Fibroblast of peridontal ligament (primary cell): ENCODE measurements around the gene RMRP.

Experiments
- DNase-seq: peaks from one replicate; pipeline ENCODE4 v3.0.0-alpha.2; 2010; ENCODE audit errors: extremely low read depth

Gene RMRP

DNA sequence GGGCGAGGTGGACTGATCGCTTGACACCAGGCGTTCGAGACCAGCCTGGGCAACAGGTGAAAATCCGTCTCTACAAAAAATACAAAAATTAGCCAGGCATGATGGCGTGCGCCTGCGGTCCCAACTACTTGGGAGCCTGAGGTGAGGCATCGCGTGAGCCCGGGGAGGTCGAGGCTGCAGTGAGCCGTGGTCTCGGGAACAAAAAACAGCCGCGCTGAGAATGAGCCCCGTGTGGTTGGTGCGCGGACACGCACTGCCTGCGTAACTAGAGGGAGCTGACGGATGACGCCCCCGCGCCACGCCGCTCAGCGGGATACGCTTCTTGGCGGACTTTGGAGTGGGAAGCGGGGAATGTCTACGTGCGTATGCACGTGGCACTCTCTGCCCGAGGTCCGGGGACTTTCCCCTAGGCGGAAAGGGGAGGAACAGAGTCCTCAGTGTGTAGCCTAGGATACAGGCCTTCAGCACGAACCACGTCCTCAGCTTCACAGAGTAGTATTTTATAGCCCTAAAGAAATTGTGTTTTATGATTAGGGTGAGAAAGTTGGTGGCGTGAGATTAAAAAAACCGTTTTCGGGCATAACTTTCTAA is at the start of gene RMRP:
Gene RMRP (minus strand): TSS at position 474 of the 591 bp plus-strand sequence.
- peak; percentile 100 for DNase-seq

DNA sequence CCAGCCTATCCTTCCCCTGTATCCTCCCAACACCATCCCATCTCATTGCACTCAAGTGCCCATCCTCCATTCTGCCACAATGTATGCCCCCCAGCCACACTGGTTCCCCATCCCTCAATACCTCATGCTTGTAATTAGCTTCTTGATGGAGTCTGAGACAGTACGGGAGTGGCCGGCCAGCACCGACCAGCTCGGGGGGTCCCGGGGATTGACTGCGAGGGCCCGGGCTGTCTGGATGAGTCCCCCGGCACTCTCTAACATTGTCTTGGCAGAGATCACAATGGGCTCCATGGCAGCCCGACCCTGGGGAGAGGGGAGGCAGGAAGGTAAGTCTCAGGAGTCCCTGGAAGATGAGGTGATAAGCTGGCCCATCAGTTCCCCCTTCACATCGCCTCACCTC is 49.1 kb upstream of the RMRP start:
- no peak for DNase-seq

DNA sequence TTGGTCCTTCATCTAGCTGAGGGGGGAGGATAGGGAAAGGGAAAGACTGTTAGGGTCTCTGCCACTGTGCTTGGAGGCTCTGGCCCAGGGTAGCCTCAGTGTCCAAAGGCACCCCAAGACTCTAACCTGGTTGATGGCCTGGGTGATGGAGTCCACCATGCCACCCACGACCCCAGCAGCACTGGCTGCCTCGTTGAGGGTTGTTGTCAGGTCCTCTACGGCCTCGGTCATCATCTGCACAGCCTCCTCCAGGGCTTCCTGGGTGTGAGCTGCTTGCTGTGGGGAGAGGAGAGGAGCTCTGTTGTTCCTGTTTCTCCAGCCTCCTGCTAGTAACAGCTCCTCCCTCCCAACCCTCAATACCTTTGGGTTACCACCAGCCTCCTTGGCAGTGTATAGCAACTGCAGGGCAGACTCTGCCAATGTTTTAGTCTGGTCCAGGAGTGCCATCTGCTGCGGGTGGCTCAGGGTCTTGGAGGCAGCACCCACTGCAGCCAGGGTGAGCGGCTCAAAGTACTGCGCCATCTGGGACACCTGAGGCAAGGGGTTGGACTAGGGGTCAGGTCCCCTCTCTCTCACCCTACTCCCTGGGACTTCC is 48.1 kb upstream of the RMRP start:
- no peak for DNase-seq

DNA sequence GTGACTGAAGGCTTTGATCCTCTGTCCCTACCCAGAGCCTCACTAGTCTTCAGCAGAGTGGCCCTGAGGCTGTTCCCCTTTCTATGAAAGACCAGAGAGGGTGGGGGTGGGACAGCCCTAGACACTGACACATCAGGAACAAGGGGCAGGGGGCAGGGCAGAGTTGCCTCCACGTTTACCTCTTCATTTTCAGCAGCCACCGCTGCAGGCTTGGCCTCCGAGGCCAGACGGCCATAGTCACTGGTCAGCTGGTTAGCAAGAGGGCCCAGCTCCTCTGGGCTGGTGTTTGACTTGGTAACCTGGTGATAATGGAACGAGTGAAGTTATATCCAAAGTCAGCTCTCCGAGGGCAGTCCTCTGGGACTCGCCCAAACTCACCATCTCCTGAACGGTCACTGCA is 47.6 kb upstream of the RMRP start:
- no peak for DNase-seq

DNA sequence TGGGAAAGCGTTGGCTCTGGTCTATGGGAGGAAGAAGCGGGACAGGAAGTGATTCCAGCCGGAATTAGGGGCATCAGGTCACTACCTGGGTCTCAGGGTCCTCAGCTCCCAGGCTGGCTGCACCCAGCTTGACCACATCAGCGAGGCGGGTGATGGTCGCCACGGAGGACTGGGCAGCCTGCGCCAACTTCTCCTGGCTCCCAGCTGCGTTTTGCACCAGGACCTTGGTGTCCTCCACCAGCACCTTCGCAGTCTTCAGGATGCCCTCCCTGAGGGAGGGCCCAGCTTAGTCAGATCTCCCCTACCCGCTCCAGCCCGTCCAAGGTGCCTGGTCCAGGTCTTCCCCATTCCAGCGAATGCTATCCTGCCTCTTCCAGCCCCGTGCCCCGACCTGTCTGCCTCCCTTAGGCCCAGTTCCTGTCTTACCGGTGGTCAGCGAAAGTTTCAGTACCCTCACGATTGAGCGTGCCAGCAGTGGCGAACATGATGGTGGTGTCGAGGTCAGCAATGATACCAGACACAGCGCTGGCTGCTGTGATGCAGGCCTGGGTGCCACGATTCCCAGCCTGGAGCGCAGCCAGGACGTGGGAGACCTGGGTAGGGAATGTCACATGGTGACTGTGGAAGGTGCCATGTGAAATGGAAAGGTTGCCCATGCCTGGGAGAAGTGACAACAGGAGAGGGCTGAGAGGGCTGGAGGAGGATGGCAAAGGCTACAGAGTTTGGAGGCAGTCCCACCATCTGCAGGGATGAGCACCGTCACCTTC is 46.3 kb upstream of the RMRP start:
- DNase-seq = no peak

GRCh38 chr9:35702696-35703095 is 44.9 kb upstream of the RMRP start:
- no peak for DNase-seq

DNA sequence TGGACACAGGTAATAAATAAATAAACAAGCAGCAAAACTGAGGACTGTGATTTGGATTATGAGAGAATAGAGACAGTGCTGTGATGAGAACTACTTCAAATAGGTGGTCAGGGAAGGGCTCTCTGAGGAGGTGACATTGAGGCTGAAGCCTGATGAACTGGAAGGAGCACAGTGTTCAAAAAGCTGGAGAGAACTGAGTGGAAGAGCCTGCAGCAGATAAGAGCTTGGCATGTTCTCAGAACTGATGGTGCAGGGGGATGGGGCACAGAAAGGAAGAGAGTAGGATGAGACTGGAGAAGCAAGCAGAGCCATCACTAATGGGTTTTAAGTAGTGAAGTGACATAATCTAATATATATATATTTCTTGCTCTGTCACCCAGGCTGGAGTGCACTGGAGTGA is 43.1 kb upstream of the RMRP start:
- DNase-seq = no peak

- DNase-seq = no peak
Measured at GRCh38 chr9:35700031-35700430, 42.2 kb upstream of the RMRP start.

DNA sequence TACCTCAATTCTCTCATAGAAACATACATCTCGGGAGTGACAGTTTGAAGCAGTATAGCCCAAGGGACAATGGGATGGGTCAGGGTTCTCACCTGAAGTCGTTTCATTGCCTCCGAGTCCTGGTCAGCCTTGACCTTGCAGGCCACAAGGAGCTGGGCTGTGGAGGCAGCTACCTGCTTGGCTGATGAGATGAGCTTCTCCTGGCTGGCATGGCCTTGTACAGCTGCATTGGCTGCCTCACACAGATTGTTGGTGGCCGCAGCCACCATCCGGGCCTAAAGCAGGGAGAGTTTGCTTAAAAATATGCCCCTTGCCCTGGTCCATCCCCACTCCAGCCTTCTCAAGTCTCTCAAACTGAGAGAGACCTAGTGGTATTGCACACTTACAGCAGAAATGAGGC is 40.4 kb upstream of the RMRP start:
- no peak for DNase-seq

DNA sequence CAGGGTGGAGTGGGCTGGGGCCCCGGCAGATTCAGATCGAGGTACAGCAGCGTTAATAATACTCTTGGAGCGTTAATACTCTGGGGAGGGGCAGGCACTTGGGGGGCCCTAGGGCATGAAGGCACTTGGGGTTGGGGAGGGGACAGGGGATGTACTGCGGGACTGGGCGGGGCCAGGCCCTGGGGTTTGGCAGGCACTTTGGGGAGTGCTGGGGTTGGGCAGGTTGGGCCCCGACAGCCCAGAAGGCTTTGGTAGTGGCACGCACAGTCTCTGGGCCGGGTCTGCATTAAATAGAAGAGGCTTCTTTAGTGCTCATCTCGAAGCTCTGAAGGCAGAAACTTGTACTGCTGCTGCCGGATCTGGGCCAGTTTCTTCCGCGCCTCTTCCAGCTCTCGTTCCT is 39.7 kb upstream of the RMRP start:
- DNase-seq = no peak

DNA sequence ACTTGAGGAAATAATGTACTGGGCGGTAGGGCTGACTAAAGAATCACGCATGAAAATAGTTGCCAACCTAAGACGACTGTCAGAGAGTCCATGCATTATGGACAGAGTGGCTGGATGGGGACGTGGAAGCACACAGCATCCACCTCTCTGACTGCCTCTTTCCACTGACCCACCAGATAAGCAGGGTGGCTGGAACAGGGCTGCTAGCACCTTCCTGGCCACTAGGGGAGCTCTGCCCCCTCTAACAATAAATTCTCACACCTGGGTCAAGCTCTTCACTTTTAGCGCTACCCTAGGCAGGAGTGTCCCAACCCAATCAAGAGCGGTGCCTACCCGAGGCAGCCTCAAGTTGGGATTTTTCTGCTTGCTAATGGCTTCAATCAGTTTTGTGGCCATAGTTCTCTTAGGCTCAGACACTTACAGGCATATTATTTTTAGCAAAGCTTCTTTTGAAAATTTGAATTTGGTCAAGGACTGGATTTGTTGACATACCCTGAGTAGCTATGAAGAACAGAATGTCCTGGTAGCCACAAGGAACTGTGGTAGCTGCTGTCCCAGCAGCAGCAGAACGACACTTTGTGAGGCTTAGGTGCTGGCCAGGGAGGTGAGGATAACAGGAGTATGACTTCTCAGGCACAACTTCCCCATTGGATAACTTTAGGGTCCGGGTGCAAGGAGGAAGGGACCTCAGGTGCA is 38.8 kb upstream of the RMRP start:
- DNase-seq = peak; percentile 40

DNA sequence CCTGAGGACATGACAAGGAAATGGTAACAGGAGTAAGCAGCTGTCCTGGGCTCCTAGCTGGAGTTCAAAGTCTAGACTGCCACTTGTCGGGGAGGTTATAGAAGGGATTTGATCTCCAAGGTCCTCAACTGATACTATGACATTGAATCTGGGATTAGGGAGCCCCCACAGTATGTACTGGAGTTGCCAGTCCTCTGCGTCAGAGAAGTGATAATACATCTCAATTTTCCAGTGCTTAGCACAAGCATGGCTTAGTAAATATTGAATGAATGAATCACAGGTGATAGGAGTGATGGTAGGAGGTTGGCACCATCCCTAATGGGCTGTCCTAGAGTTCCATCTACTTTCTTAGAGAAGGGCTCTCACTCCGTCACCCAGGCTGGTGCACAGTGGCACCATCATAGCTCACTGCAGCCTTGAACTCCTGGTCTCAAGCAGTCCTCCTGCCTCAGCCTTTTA is 38.2 kb upstream of the RMRP start:
- no peak for DNase-seq

DNA sequence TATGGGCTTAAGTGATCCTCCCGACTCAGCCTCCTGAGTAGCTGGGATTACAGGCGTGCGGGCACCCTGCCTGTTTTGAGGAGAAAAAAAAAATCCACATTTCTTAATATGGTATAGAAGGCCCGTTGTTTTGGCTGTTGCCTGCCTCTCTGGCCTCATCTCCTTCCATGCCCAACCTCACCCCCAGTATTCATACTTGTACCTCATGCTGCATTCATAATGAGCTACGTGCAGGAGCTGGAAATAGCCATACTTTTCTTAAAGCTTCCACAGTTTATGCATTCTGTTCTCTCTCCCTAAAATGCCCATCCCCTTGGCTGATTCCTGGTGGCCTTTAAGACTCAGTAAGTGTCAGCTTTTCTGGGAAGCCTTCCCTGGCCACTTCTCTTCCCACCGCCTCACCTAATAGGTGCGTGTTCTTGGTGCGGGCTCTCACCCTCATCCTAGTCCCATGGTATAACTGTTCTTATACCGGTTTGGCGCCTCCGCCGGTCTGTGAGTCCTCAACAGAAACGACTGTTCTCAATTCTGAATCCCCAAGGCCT is 34.0 kb upstream of the RMRP start:
- no peak for DNase-seq

DNA sequence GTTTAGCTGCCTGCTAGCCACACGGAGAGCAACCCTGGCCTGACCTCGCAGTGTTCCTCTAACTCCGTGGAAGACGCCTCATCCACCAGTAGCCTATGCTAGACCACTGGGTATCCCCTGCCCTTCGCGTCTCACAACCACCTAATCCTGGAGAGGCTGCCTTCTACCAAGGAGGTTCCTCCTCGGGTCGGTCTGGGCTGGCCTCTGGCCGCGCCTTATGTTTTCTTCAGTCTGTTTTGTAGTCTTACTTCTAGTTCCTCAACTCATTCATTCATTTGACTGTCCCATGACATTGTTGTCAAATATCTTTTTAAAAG is 33.5 kb upstream of the RMRP start:
- no peak for DNase-seq

- peak; percentile 81 for DNase-seq
Measured at GRCh38 chr9:35690614-35691333, 33.0 kb upstream of the RMRP start.

DNA sequence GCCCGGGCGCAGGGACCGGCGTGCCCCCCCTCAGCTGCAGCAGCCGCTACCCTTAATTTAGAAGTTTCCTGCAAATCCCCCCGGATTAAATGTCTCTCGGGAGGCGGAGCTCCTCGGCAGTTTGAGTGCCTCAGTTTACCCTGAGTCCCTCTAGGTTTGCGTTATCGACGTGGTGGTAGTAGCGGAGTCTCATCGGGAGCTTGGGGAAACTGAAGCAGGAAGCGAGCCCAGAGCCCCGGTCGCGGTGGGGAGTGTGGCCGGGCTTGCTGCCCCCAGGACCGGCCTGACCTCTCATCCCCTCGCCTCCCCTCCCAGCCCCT is 32.4 kb upstream of the RMRP start:
- DNase-seq = peak; percentile 52

- peak; percentile 78 for DNase-seq
Measured at GRCh38 chr9:35689542-35690293, 31.9 kb upstream of the RMRP start, which contains the start of gene TPM2. TSS of gene TPM2 (minus strand) at chr9:35689925. CDS start at chr9:35689817, 108 bp downstream.

DNA sequence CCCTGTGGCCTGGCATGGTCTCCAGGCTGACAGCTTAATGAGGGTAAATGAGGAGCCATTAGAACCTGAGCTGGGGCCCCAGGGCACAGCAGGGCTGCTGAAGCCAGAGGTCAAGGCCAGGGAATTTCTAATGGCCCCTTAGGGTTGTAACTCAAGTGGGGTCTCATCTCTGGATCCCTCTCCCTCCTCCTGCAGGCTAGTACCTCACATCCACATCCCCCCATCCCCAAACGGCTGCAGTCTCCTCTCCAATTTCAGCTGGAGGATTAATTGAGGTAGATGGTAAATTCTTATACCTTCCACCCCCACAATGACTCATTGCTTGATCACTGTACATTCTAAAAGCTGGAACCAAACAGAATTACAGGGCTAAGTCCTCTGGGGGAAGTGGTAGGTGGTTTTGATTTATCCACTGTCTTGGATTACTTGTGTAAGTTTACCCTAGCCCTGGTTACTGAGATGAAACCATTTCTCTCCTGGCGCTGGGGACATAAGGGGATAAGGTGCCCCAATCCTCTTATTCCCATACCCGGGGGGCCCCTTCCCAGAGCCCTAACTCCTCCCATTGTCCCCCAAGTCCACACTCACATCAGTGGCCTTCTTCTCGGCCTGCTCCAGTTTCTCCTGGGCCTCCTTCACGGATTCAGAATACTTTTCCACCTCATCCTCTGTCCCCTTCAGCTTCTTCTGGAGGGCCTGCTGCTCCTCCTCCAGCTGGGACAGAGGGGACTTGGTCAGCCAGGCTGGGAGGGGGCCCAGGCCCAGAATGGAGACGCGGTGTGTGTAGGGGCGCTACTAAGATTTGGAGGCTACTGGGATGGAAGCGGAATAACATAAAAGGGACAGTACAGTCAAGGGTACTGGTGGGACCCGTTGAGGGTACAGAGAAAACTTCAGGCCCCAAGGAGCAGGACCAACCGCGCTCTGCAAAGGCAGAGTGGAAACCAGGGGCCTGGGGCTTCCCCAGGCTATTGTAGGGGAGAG is 31.0 kb upstream of the RMRP start:
- peak; percentile 86 for DNase-seq

- no peak for DNase-seq
Measured at GRCh38 chr9:35687972-35688557, 30.2 kb upstream of the RMRP start.
